Caco-2 (cell line): ENCODE data around the gene AVPI1. TPM values are rescaled to one million over a fixed set of nuclear protein-coding genes. Genes with fewer than 3 reads are reported as not detected.

Source experiments
- BruUV-seq: library from RNA; stranded (reverse); fragments of 400-500 nt; replicated peaks from 2 replicates; lab custom pipeline; 2021; lab: Mats Ljungman, UMichigan
- CTCF ChIA-PET: fragments of 300-600 bp; sonication (Branson Sonifier 250); formaldehyde crosslinking; loops from one replicate; lab custom pipeline; 2022; ENCODE audit warnings: antibody characterized with exemption; lab: Charles Lee
- POLR2A ChIA-PET: fragments of 300-600 bp; sonication (Branson Sonifier 250); formaldehyde crosslinking; loops from one replicate; lab custom pipeline; 2022; ENCODE audit warnings: antibody characterized with exemption; lab: Charles Lee
- DNase-seq, 2 experiments: peaks; one replicate each; pipeline versions ENCODE4 v3.0.0 to v3.0.0-alpha.2; 2020 to 2022
- H3K27me3 ChIP-seq: replicated peaks from 2 replicates; pipeline ENCODE4 v1.6.0; 2011; ENCODE audit warnings: low read length; ENCODE audit not compliant: control insufficient read depth, insufficient read depth
- H3K36me3 ChIP-seq: 2 replicates; pipeline ENCODE4 v1.5.1; 2011; ENCODE audit warnings: low read length; ENCODE audit not compliant: control insufficient read depth, insufficient read depth
- H3K4me1 ChIP-seq: fragments of 250-450 bp; sonication (Bioruptor Pico); 2 replicates; pipeline ENCODE4 v1.5.1; 2020; ENCODE audit warnings: mild to moderate bottlenecking
- H3K4me3 ChIP-seq: 2 replicates; pipeline ENCODE4 v1.5.1; 2011; ENCODE audit warnings: low read depth, mild to moderate bottlenecking, control low read depth, low read length
- H3K9me3 ChIP-seq: fragments of 250-450 bp; sonication (Bioruptor Pico); 2 replicates; pipeline ENCODE4 v1.5.1; 2020; ENCODE audit warnings: mild to moderate bottlenecking, moderate library complexity
- H3K27ac Mint-ChIP-seq: one replicate; pipeline ENCODE4 v1.8.0; 2022; ENCODE audit warnings: mixed read lengths; ENCODE audit not compliant: unreplicated experiment
- H3K27me3 Mint-ChIP-seq: one replicate; pipeline ENCODE4 v1.8.0; 2022; ENCODE audit warnings: mixed read lengths; ENCODE audit not compliant: insufficient read depth, unreplicated experiment
- H3K36me3 Mint-ChIP-seq: one replicate; pipeline ENCODE4 v1.8.0; 2022; ENCODE audit warnings: mild to moderate bottlenecking, mixed read lengths; ENCODE audit not compliant: insufficient read depth, unreplicated experiment
- H3K4me1 Mint-ChIP-seq: one replicate; pipeline ENCODE4 v1.8.0; 2022; ENCODE audit warnings: low read depth, mixed read lengths; ENCODE audit not compliant: unreplicated experiment
- H3K4me3 Mint-ChIP-seq: one replicate; pipeline ENCODE4 v1.8.0; 2022; ENCODE audit warnings: mild to moderate bottlenecking, moderate library complexity, mixed read lengths; ENCODE audit not compliant: unreplicated experiment
- H3K9me3 Mint-ChIP-seq: one replicate; pipeline ENCODE4 v1.8.0; 2022; ENCODE audit warnings: mixed read lengths; ENCODE audit not compliant: unreplicated experiment
- CTCF ChIP-seq, 2 experiments: fragments of 200-600 bp in 1 of 2; IDR thresholded peaks; 1 replicate in 1 of 2; 2 replicates in 1 of 2; pipeline versions ENCODE4 v1.5.1 to v1.8.0; 2011 to 2022; ENCODE audit warnings: antibody characterized with exemption in 1 of 2, control low read depth in 1 of 2, inconsistent platforms in 1 of 2, low read depth in 1 of 2, low read length in 1 of 2, mild to moderate bottlenecking in 1 of 2, moderate library complexity in 1 of 2; ENCODE audit not compliant: insufficient read depth in 1 of 2, severe bottlenecking in 1 of 2, unreplicated experiment in 1 of 2
- intact Hi-C: fragments of 100-400 bp; cut with micrococcal nuclease; formaldehyde crosslinking; loops from one replicate; pipeline ENCODE4 v1.10.0; 2022; ENCODE audit not compliant: unreplicated experiment
- total RNA-seq: library from RNA; stranded (reverse); gene quantifications from 2 replicates; pipeline ENCODE4 v1.2.3, GENCODE V29; 2022

The AVPI1 gene
- total RNA-seq, 1 experiment from 2014 or later, result 17.1 TPM

GRCh38 chr10:97713826-97714400 is 26.9 kb upstream of the AVPI1 start:
- peaks cover 19% of the 10 kb centered on the region for H3K4me1 Mint-ChIP-seq
- no TSS peak for BruUV-seq
- CTCF ChIA-PET, result interaction anchor here (0.5 to 2.7 kb wide), 12 partner anchors 10 to 40 kb away, joined by 3 to 15 read pairs (median 4); partner anchors contain the start of genes AVPI1 and ZFYVE27
- DNase-seq, result peak; percentile 74 to 81
- H3K27ac Mint-ChIP-seq, result peak overlapping the region; percentile 91
- TF ChIP-seq CTCF (IDR thresholded peaks at IDR 0.05; ENCODE audit: insufficient read depth in 1 of 2, low read depth in 1 of 2, low read length in 1 of 2, severe bottlenecking in 1 of 2, unreplicated experiment in 1 of 2), result peak in 1 of 2 experiments; percentile 49
- Histone ChIP-seq H3K9me3 (no peaks in the 10 kb centered on the region), H3K4me3 (peak overlapping the region; percentile 89), H3K27me3 (no peaks in the 10 kb centered on the region), H3K4me1 (peaks cover 22% of the 10 kb centered on the region), H3K36me3 (no peaks in the 10 kb centered on the region)
- H3K9me3 Mint-ChIP-seq, result no peaks in the 10 kb centered on the region
- intact Hi-C loops, result loop anchor here (1.0 kb wide), 1 partner anchor 17 kb away; no protein-coding TSS in a partner anchor
- peaks cover 21% of the 10 kb centered on the region for H3K36me3 Mint-ChIP-seq
- H3K4me3 Mint-ChIP-seq, result peak overlapping the region; percentile 92
- no peaks in the 10 kb centered on the region for H3K27me3 Mint-ChIP-seq
- POLR2A ChIA-PET, result interaction anchor here (0.6 to 2.6 kb wide), 5 partner anchors 10 to 49 kb away, joined by 3 to 20 read pairs (median 5); partner anchors contain the start of genes AVPI1 and ZFYVE27

- H3K9me3 Mint-ChIP-seq, result no peaks in the 10 kb centered on the region
- no peaks in the 10 kb centered on the region for H3K36me3 ChIP-seq
Observed at GRCh38 chr10:97713339-97713825, 26.3 kb upstream of the AVPI1 start, which contains the start of gene MARVELD1. Gene MARVELD1, plus strand, starts transcription at chr10:97713730. Its CDS starts 147 bp downstream, at chr10:97713877.

More at GRCh38 chr10:97713339-97713825, 26.3 kb upstream of the AVPI1 start, which contains the start of gene MARVELD1:
- no peaks in the 10 kb centered on the region for H3K27me3 ChIP-seq
- peak within 1 kb of the TSS; percentile 89 for H3K4me3 ChIP-seq
- no peak for TF ChIP-seq CTCF (IDR thresholded peaks at IDR 0.05; ENCODE audit: insufficient read depth in 1 of 2, low read depth in 1 of 2, low read length in 1 of 2, severe bottlenecking in 1 of 2, unreplicated experiment in 1 of 2)
- no TSS peak for BruUV-seq
- H3K9me3 ChIP-seq, result no peaks in the 10 kb centered on the region
- intact Hi-C loops, result no loop called here
- Mint-ChIP-seq H3K27ac (peak within 1 kb of the TSS; percentile 91), H3K27me3 (no peaks in the 10 kb centered on the region), H3K4me3 (peak within 1 kb of the TSS; percentile 92), H3K36me3 (peaks cover 21% of the 10 kb centered on the region), H3K4me1 (peaks cover 18% of the 10 kb centered on the region)
- CTCF ChIA-PET, result interaction anchor here (0.5 to 2.7 kb wide), 10 partner anchors 10 to 40 kb away, joined by 3 to 15 read pairs (median 4); partner anchors contain the start of genes AVPI1 and ZFYVE27
- DNase-seq, result peak; percentile 49 to 70
- POLR2A ChIA-PET, result interaction anchor here (0.6 to 2.6 kb wide), 7 partner anchors 11 to 49 kb away, joined by 3 to 20 read pairs (median 9); partner anchors contain the start of genes AVPI1 and ZFYVE27
- peaks cover 24% of the 10 kb centered on the region for H3K4me1 ChIP-seq
